LNCAP (cell line): ENCODE results near the gene L3HYPDH.

ENCODE experiments used
- CTCF ChIP-seq: fragments of 450-650 bp; IDR thresholded peaks from 2 replicates; pipeline ENCODE4 v1.5.1; 2017; ENCODE audit warnings: mild to moderate bottlenecking

L3HYPDH gene

GRCh38 chr14:59458486-59458885, 25.7 kb downstream of the L3HYPDH start:
- no peak for TF ChIP-seq CTCF

- no peak for TF ChIP-seq CTCF
These were observed 28.8 kb downstream of the L3HYPDH start for GRCh38 chr14:59455411-59455810.

DNA sequence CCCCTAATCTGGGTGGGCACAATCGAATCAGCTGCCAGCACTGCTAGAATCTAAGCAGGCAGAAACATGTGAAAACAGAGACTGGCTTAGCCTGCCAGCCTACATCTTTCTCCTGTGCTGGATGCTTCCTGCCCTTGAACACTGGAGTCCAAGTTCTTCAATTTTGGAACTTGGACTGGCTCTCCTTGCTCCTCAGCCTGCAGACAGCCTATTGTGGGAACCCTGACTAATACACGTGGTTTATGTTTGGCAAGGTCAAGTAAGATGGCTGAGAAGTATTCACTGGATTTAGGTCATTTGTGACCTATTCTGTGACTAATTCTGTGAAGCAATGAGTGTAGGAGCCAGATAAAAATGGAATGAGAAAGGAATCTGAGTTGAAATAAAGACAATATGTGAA, 30.1 kb downstream of the L3HYPDH start:
- TF ChIP-seq CTCF = no peak

DNA sequence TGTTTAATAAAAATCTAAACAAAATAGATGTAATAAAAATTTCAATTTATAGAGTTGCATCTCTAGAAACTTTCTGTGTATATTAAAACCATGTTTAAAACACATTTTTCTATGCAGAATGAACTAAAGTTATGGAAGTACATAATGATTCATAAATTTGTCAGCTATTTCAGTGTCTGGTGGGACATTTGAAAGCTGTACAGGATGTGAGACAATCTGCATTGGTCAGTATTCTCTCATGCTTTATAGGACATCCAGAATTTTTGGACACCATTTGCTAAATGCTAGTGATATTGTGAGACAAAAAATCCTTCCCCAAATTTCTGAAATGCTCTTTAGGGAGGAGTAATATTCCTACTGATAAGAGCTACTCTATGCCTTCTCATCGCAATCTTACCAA, 32.4 kb downstream of the L3HYPDH start:
- no peak for TF ChIP-seq CTCF

GRCh38 chr14:59450716-59451115, 33.5 kb downstream of the L3HYPDH start:
- no peak for TF ChIP-seq CTCF

- TF ChIP-seq CTCF = no peak
These were observed 44.8 kb downstream of the L3HYPDH start for GRCh38 chr14:59439256-59439965.

- TF ChIP-seq CTCF = no peak
These were observed 46.0 kb downstream of the L3HYPDH start for GRCh38 chr14:59438195-59438647.

- TF ChIP-seq CTCF = no peak
These were observed 48.2 kb downstream of the L3HYPDH start for GRCh38 chr14:59435987-59436386.
